A549 (cell line): ENCODE measurements around the gene NFYC. TPM values are rescaled to one million over a fixed set of nuclear protein-coding genes. Genes with fewer than 3 reads are reported as not detected.

Experiments
- ATAC-seq, 2 experiments: fragments of 200-7000 bp in 1 of 2; fragments of >200 bp in 1 of 2; cut with Nextera tagmentation in 1 of 2; cut with Tn5 transposase in 1 of 2; 3 replicates each; pipeline versions ENCODE4 v1.8.0 to v1.9.1; 2018 to 2020; ENCODE audit warnings: mild to moderate bottlenecking in 1 of 2, moderate library complexity in 1 of 2
- CTCF ChIA-PET: fragments of 300-600 bp; sonication (Branson Sonifier 250); formaldehyde crosslinking; extraction: SDS; loops from one replicate; lab custom pipeline; 2021; ENCODE audit warnings: antibody characterized with exemption, inconsistent platforms; lab: Yijun Ruan, JAX
- POLR2A ChIA-PET: fragments of 350-600 bp; formaldehyde crosslinking; extraction: SDS; loops from one replicate; lab custom pipeline; 2021; ENCODE audit warnings: antibody characterized with exemption, inconsistent platforms; lab: Yijun Ruan, JAX
- DNase-seq, 2 experiments: peaks; one replicate each; pipeline versions ENCODE4 v3.0.0 to v3.0.0-alpha.2; 2011 to 2016; ENCODE audit warnings: low read depth in 1 of 2, low spot score in 1 of 2
- FAIRE-seq: peaks from 2 replicates; lab custom pipeline; 2011; peaks lifted over from hg19 to GRCh38; lab: Jason Lieb, UNC
- H3K27ac ChIP-seq, 2 experiments: fragments of >200 bp; sonication (Bioruptor Twin); formaldehyde crosslinking; 3 replicates each; pipeline ENCODE4 v1.5.1; 2016 to 2017
- H3K4me1 ChIP-seq: fragments of >200 bp; sonication (Bioruptor Twin); formaldehyde crosslinking; 3 replicates; pipeline ENCODE4 v1.6.1; 2016
- H3K4me2 ChIP-seq: fragments of >200 bp; sonication (Bioruptor Twin); formaldehyde crosslinking; 3 replicates; pipeline ENCODE4 v1.6.1; 2016
- H3K4me3 ChIP-seq: fragments of >200 bp; sonication (Bioruptor Twin); formaldehyde crosslinking; 3 replicates; pipeline ENCODE4 v1.5.1; 2016
- H3K9me3 ChIP-seq: fragments of >200 bp; sonication (Bioruptor Twin); formaldehyde crosslinking; 3 replicates; pipeline ENCODE4 v1.6.1; 2016
- ATOH8 ChIP-seq: fragments of 250-450 bp; sonication (Bioruptor Pico); IDR thresholded peaks from 2 replicates; pipeline ENCODE4 v1.5.0; 2020; ENCODE audit warnings: low read depth, mild to moderate bottlenecking, moderate library complexity
- CHD2 ChIP-seq: fragments of 150-350 bp; IDR thresholded peaks from 2 replicates; pipeline ENCODE4 v1.6.1; 2014; ENCODE audit warnings: low read length; ENCODE audit not compliant: partially characterized antibody
- ELK1 ChIP-seq: fragments of 150-350 bp; IDR thresholded peaks from 2 replicates; pipeline ENCODE4 v1.6.1; 2014; ENCODE audit warnings: low read depth, mild to moderate bottlenecking, low read length
- ESRRA ChIP-seq: fragments of 150-350 bp; IDR thresholded peaks from 2 replicates; pipeline ENCODE4 v1.6.1; 2014; ENCODE audit warnings: mild to moderate bottlenecking, low read length, borderline replicate concordance
- HOXA7 ChIP-seq: fragments of 250-450 bp; sonication (Bioruptor Pico); IDR thresholded peaks from 2 replicates; pipeline ENCODE4 v1.5.0; 2020; ENCODE audit warnings: mild to moderate bottlenecking, moderate library complexity
- KDM5A ChIP-seq: fragments of 200-600 bp; sonication (generic); IDR thresholded peaks from 2 replicates; pipeline ENCODE4 v1.6.1; 2016; ENCODE audit warnings: antibody characterized with exemption, mild to moderate bottlenecking
- MAFK ChIP-seq: fragments of 450-650 bp; IDR thresholded peaks from 2 replicates; pipeline ENCODE4 v1.6.1; 2014; ENCODE audit not compliant: partially characterized antibody
- MAX ChIP-seq: IDR thresholded peaks from 2 replicates; pipeline ENCODE4 v1.6.1; 2012
- NPAS2 ChIP-seq: fragments of 250-450 bp; sonication (Bioruptor Pico); IDR thresholded peaks from 2 replicates; pipeline ENCODE4 v1.8.0; 2022; ENCODE audit warnings: mild to moderate bottlenecking, moderate library complexity, borderline replicate concordance
- POLR2A ChIP-seq: IDR thresholded peaks from 2 replicates; pipeline ENCODE4 v1.6.1; 2012; ENCODE audit warnings: mild to moderate bottlenecking, low read length
- POLR2AphosphoS2 ChIP-seq: conservative IDR thresholded peaks from 2 replicates; pipeline ENCODE4 v1.6.1; 2012; ENCODE audit warnings: low read length, improper control_type of control experiment, inconsistent platforms
- RARB ChIP-seq: fragments of 250-450 bp; sonication (Bioruptor Pico); IDR thresholded peaks from 2 replicates; pipeline ENCODE4 v1.8.0; 2021; ENCODE audit warnings: mild to moderate bottlenecking, moderate library complexity
- REST ChIP-seq: fragments of 200-600 bp; sonication (generic); IDR thresholded peaks from 2 replicates; pipeline ENCODE4 v1.6.1; 2016; ENCODE audit warnings: antibody characterized with exemption, mild to moderate bottlenecking, moderate library complexity
- RNF2 ChIP-seq: fragments of 200-600 bp; sonication (generic); IDR thresholded peaks from 2 replicates; pipeline ENCODE4 v1.6.1; 2016; ENCODE audit warnings: low read depth, mild to moderate bottlenecking, antibody characterized with exemption, moderate library complexity, borderline replicate concordance
- SMC3 ChIP-seq: fragments of >200 bp; sonication (Bioruptor Twin); formaldehyde crosslinking; IDR thresholded peaks from 3 replicates; pipeline ENCODE4 v1.6.1; 2018; ENCODE audit warnings: inconsistent platforms
- USF2 ChIP-seq: fragments of 450-650 bp; IDR thresholded peaks from 2 replicates; pipeline ENCODE4 v1.6.1; 2014; ENCODE audit warnings: antibody characterized with exemption
- ZSCAN20 ChIP-seq: fragments of 250-450 bp; sonication (Bioruptor Pico); IDR thresholded peaks from 2 replicates; pipeline ENCODE4 v1.8.0; 2022; ENCODE audit warnings: mild to moderate bottlenecking, moderate library complexity
- WGBS: methylation state at CpG from one replicate; pipeline ENCODE4 v1.1.6; 2017; ENCODE audit errors: missing lambda C conversion rate; 5-methylcytosine and 5-hydroxymethylcytosine counted together
- polyA plus RNA-seq, 4 experiments: library from polyadenylated mRNA; depleted of rRNA in 3 of 4; stranded (reverse); fragments of >200 nt; fragmentation: RNase III in 1 of 4; extraction: RNeasy Plus Mini Kit Qiagen cat#74134 plus additional on column Dnase treatment in 1 of 4; gene quantifications; 2 replicates in 3 of 4; 3 replicates in 1 of 4; pipeline ENCODE4 v1.2.3, GENCODE V29; 2011 to 2017

Gene NFYC
- polyA plus RNA-seq, 2 of the 4 experiments (the other 2 are of a cell fraction) = 35.1 to 43.4 TPM

- no peak for TF ChIP-seq USF2
- no peak for TF ChIP-seq ATOH8 (CRISPR knock-in tag)
- TF ChIP-seq NPAS2 (CRISPR knock-in tag) = no peak
- no peak for TF ChIP-seq SMC3
- no peak for TF ChIP-seq ZSCAN20 (CRISPR knock-in tag)
- no peak for TF ChIP-seq CHD2
- no peak for TF ChIP-seq POLR2A
- no peak for TF ChIP-seq RARB (CRISPR knock-in tag)
- TF ChIP-seq POLR2AphosphoS2 = no peak
- TF ChIP-seq, all 56 proteins: peak for 0
Measured at GRCh38 chr1:40754201-40754600, 62.7 kb downstream of the NFYC start (continued).

GRCh38 chr1:40755067-40755466, 63.6 kb downstream of the NFYC start:
- no peak for FAIRE-seq
- ATAC-seq = no peak
- CTCF ChIA-PET = no interaction called here
- WGBS = 89% methylated on average over 4 of the region's 4 CpGs
- H3K4me2 ChIP-seq = no peak overlapping the region
- TF ChIP-seq REST (no peak), ZSCAN20 (CRISPR knock-in tag) (no peak), ESRRA (no peak), HOXA7 (no peak), RNF2 (no peak), ELK1 (no peak), MAX (no peak)
- TF ChIP-seq, all 56 proteins: peak for 0
- H3K4me1 ChIP-seq = peaks cover 21% of the 10 kb centered on the region
- H3K9me3 ChIP-seq = no peaks in the 10 kb centered on the region
- H3K4me3 ChIP-seq = no peak overlapping the region
- POLR2A ChIA-PET = no interaction called here
- no peak overlapping the region for H3K27ac ChIP-seq
- no peak for DNase-seq

GRCh38 chr1:40756523-40756922, 65.0 kb downstream of the NFYC start:
- Histone ChIP-seq H3K9me3 (no peaks in the 10 kb centered on the region), H3K4me1 (peaks cover 7% of the 10 kb centered on the region), H3K4me3 (no peak overlapping the region), H3K27ac (no peak overlapping the region), H3K4me2 (no peak overlapping the region)
- FAIRE-seq (no peak), DNase-seq (no peak), ATAC-seq (no peak)
- WGBS = 98% methylated on average over 3 of the region's 3 CpGs
- ChIA-PET CTCF (interaction anchor here (1.0 to 2.1 kb wide), 4 partner anchors 10 to 30 kb away, joined by 3 to 5 read pairs (median 3); no protein-coding TSS in a partner anchor), POLR2A (no interaction called here)
- no peak for TF ChIP-seq KDM5A
- peak; percentile 63 for TF ChIP-seq MAFK
